PC-3 (cell line): Measurements from ENCODE around the gene LHX2.

Experiments used
- CTCF ChIP-seq: fragments of 300-600 bp; sonication (generic); conservative IDR thresholded peaks from 2 replicates; pipeline ENCODE4 v1.5.1; 2017; ENCODE audit warnings: antibody characterized with exemption, low read depth, mild to moderate bottlenecking, low read length
- EZH2 ChIP-seq: fragments of 300-600 bp; sonication (generic); IDR thresholded peaks from one replicate; pipeline ENCODE4 v1.6.1; 2017; ENCODE audit warnings: antibody characterized with exemption, mild to moderate bottlenecking, low read length; ENCODE audit not compliant: unreplicated experiment
- EZH2phosphoT487 ChIP-seq: fragments of 300-600 bp; sonication (generic); IDR thresholded peaks from 2 replicates; pipeline ENCODE4 v1.6.1; 2018; ENCODE audit warnings: mild to moderate bottlenecking, antibody characterized with exemption, low read length, borderline replicate concordance

DNA sequence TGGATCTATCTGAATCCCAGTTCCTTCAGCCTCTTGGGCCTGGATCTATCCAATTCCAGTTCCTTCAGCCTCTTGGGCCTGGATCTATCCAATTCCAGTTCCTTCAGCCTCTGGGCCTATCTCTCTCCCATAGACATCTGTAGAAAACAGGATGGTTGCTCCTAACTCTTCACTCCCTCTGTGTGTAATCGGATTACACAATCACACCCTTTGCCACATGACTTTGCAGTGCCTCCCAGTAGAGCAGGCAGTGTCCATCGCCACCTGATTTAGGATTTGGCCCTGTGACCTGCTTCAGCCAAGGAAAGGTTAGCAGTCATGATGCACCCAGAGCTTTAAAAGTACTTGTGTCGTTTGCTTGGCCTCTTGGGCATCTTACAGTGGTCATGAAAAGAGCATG lies 56.7 kb downstream of the LHX2 start:
- TF ChIP-seq EZH2 (no peak), EZH2phosphoT487 (no peak), CTCF (no peak)
